Measurements from ENCODE around the gene RPL41. TPM values are rescaled to one million over a fixed set of nuclear protein-coding genes. Genes with fewer than 3 reads are reported as not detected.
"Not testable (repeated sequence)": the region's sequence is repeated elsewhere in the genome, so short reads cannot be mapped to it uniquely, and the experiment has no call there.

Gene RPL41
- polyA plus RNA-seq, 3 donors = 2,986 to 5,048 (median 3,308) TPM

- peaks cover 7 to 8% of the 10 kb centered on the region in 2 donors for H3K4me1 ChIP-seq (ENCODE audit: control insufficient read depth in 1 of 2, insufficient read depth in 2 of 2, low read length in 2 of 2)
- no peak overlapping the region for H3K4me3 ChIP-seq (replicated peaks in 1 of 3; ENCODE audit: low read depth in 2 of 3, low read length in 3 of 3)
- peaks cover 0 to 2% (median 0%) of the 10 kb centered on the region in 7 donors for H3K9me3 Mint-ChIP-seq
- H3K4me1 Mint-ChIP-seq = peaks cover 10% of the 10 kb centered on the region
- H2AFZ ChIP-seq (ENCODE audit: insufficient read depth, low read depth, low read length, poor library complexity, severe bottlenecking) = no peak overlapping the region
- DNase-seq = no peak
- H3K36me3 Mint-ChIP-seq = no peaks in the 10 kb centered on the region
- no peaks in the 10 kb centered on the region for H3K36me3 ChIP-seq (replicated peaks in 1 of 2; ENCODE audit: control insufficient read depth in 1 of 2, insufficient read depth in 2 of 2, low read length in 2 of 2)
- no peak for TF ChIP-seq CTCF (IDR thresholded peaks at IDR 0.05)
- peaks cover 2 to 20% (median 4%) of the 10 kb centered on the region in 3 donors for H3K27me3 Mint-ChIP-seq (ENCODE audit: low read depth in 3 of 3)
- no peaks in the 10 kb centered on the region for H3K9me3 ChIP-seq (replicated peaks in 1 of 2; ENCODE audit: control insufficient read depth in 1 of 2, insufficient read depth in 1 of 2, low read length in 2 of 2)
- no peak overlapping the region for H3K9ac ChIP-seq (ENCODE audit: insufficient read depth, low read length, poor library complexity, severe bottlenecking)
- no peaks in the 10 kb centered on the region for H3K79me2 ChIP-seq (ENCODE audit: insufficient read depth, low read length)
- 100% methylated on average over 1 of the region's 5 CpGs for WGBS (ENCODE audit: insufficient coverage)
- no peak overlapping the region for H3K27ac Mint-ChIP-seq
- H4K20me1 ChIP-seq (ENCODE audit: insufficient read depth, low read length) = no peaks in the 10 kb centered on the region
- peaks cover 0 to 4% of the 10 kb centered on the region in 2 donors for H3K27me3 ChIP-seq (ENCODE audit: control insufficient read depth in 2 of 2, insufficient read depth in 2 of 2, low read length in 2 of 2)
- no peak overlapping the region for H3K4me3 Mint-ChIP-seq
- no peak overlapping the region for H3K4me2 ChIP-seq (replicated peaks; ENCODE audit: extremely low read depth, low read length, poor library complexity, severe bottlenecking)
- no peak overlapping the region for H3K27ac ChIP-seq (ENCODE audit: low read depth in 1 of 2, low read length in 2 of 2)
- intact Hi-C loops (cut with micrococcal nuclease) = no loop called here
These were observed 42.0 kb upstream of the RPL41 start for GRCh38 chr12:56074396-56074795.

- H2AFZ ChIP-seq (ENCODE audit: insufficient read depth, low read depth, low read length, poor library complexity, severe bottlenecking); H3K4me2 ChIP-seq (replicated peaks; ENCODE audit: extremely low read depth, low read length, poor library complexity, severe bottlenecking); H4K20me1 ChIP-seq (ENCODE audit: insufficient read depth, low read length); H3K4me3 ChIP-seq (replicated peaks in 1 of 3; ENCODE audit: low read depth in 2 of 3, low read length in 3 of 3); intact Hi-C loops (cut with micrococcal nuclease); DNase-seq; H3K36me3 Mint-ChIP-seq; H3K36me3 ChIP-seq (replicated peaks in 1 of 2; ENCODE audit: control insufficient read depth in 1 of 2, insufficient read depth in 2 of 2, low read length in 2 of 2); H3K9me3 ChIP-seq (replicated peaks in 1 of 2; ENCODE audit: control insufficient read depth in 1 of 2, insufficient read depth in 1 of 2, low read length in 2 of 2); H3K79me2 ChIP-seq (ENCODE audit: insufficient read depth, low read length); H3K27ac ChIP-seq (ENCODE audit: low read depth in 1 of 2, low read length in 2 of 2); H3K9ac ChIP-seq (ENCODE audit: insufficient read depth, low read length, poor library complexity, severe bottlenecking); H3K27ac Mint-ChIP-seq; H3K9me3 Mint-ChIP-seq: not testable (repeated sequence)
- Mint-ChIP-seq H3K4me3 (peak overlapping the region in 1 of 2 donors; percentile 39), H3K4me1 (peaks cover 19% of the 10 kb centered on the region), H3K27me3 (ENCODE audit: low read depth in 3 of 3) (peaks cover 18 to 50% (median 37%) of the 10 kb centered on the region in 3 donors)
- Histone ChIP-seq H3K4me1 (ENCODE audit: control insufficient read depth in 1 of 2, insufficient read depth in 2 of 2, low read length in 2 of 2) (peaks cover 20 to 21% of the 10 kb centered on the region in 2 donors), H3K27me3 (ENCODE audit: control insufficient read depth in 2 of 2, insufficient read depth in 2 of 2, low read length in 2 of 2) (peaks cover 6 to 27% of the 10 kb centered on the region in 2 donors)
- 100% methylated on average over 2 of the region's 9 CpGs for WGBS (ENCODE audit: insufficient coverage)
These were observed 38.5 kb upstream of the RPL41 start for GRCh38 chr12:56077966-56078365.

Measured in CD14-positive monocyte (primary cell).